OCI-LY7 (cell line): ENCODE data around the gene FIGLA.

Experiments used
- EZH2phosphoT487 ChIP-seq: fragments of 200-600 bp; sonication (generic); IDR thresholded peaks from 2 replicates; pipeline ENCODE4 v1.6.1; 2018; ENCODE audit warnings: low read depth, borderline replicate concordance, mild to moderate bottlenecking, mixed run types, antibody characterized with exemption, low read length, moderate library complexity, mixed read lengths
- TF ChIP-seq, protein P1 (sequence below): fragments of 200-600 bp; sonication (generic); conservative IDR thresholded peaks from 2 replicates; pipeline ENCODE4 v1.5.1; 2014; ENCODE audit warnings: mild to moderate bottlenecking, antibody characterized with exemption, low read length, moderate library complexity, mixed read lengths

DNA sequence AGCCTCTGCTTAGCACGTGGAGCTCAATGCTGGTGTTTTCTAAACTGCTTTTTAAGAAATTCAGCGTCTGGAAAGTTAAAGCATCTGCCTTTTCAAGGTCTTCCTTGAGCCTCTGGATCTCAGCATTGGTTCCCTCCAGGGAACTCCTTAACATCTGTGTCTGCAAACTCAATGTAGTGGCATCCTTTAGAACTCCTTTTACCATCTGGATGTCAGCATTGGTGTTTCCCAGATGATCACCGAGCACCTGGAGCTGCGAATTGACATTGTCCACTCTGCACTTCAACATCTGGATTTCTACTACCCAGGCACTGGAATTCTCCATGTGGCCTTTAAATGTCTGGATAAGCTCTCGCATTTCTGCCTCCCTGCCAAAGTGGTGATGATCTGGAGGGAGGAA, 26.3 kb upstream of the FIGLA start:
- TF ChIP-seq, protein P1, sequence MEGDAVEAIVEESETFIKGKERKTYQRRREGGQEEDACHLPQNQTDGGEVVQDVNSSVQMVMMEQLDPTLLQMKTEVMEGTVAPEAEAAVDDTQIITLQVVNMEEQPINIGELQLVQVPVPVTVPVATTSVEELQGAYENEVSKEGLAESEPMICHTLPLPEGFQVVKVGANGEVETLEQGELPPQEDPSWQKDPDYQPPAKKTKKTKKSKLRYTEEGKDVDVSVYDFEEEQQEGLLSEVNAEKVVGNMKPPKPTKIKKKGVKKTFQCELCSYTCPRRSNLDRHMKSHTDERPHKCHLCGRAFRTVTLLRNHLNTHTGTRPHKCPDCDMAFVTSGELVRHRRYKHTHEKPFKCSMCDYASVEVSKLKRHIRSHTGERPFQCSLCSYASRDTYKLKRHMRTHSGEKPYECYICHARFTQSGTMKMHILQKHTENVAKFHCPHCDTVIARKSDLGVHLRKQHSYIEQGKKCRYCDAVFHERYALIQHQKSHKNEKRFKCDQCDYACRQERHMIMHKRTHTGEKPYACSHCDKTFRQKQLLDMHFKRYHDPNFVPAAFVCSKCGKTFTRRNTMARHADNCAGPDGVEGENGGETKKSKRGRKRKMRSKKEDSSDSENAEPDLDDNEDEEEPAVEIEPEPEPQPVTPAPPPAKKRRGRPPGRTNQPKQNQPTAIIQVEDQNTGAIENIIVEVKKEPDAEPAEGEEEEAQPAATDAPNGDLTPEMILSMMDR: no peak
- no peak for TF ChIP-seq EZH2phosphoT487
